IMR-90 (cell line): ENCODE data around the gene PPAT. TPM values are rescaled to one million over a fixed set of nuclear protein-coding genes. Genes with fewer than 3 reads are reported as not detected.

Experiments used
- ATAC-seq: fragments of 200-7000 bp; cut with Tn5 transposase; 2 replicates; pipeline ENCODE4 v1.9.1; 2020; ENCODE audit warnings: low read depth, mild to moderate bottlenecking, moderate library complexity
- BruUV-seq: library from RNA; stranded (reverse); fragments of 400-500 nt; replicated peaks from 2 replicates; lab custom pipeline; 2021; lab: Mats Ljungman, UMichigan
- CTCF ChIA-PET: fragments of 300-600 bp; formaldehyde crosslinking; extraction: SDS; loops from one replicate; lab custom pipeline; 2021; ENCODE audit warnings: antibody characterized with exemption; lab: Yijun Ruan, JAX
- POLR2A ChIA-PET: fragments of 300-600 bp; sonication (Branson Sonifier 250); formaldehyde crosslinking; loops from one replicate; lab custom pipeline; 2022; ENCODE audit warnings: antibody characterized with exemption; ENCODE audit not compliant: unreplicated experiment; lab: Charles Lee
- DNase-seq: peaks from one replicate; pipeline ENCODE4 v3.0.0; 2013
- H2AFZ ChIP-seq: replicated peaks from 2 replicates; pipeline ENCODE3; 2013; ENCODE audit warnings: low read length, mild to moderate bottlenecking; ENCODE audit not compliant: poor library complexity
- H2AK5ac ChIP-seq: 2 replicates; pipeline ENCODE4 v1.6.1; 2013; ENCODE audit warnings: low read depth, low read length, inconsistent platforms
- H2AK9ac ChIP-seq: replicated peaks from 2 replicates; pipeline ENCODE3; 2013; ENCODE audit warnings: mild to moderate bottlenecking, low read depth, low read length, moderate library complexity; ENCODE audit not compliant: poor library complexity
- H2BK120ac ChIP-seq: 2 replicates; pipeline ENCODE4 v1.6.1; 2013; ENCODE audit warnings: low read depth, low read length, inconsistent platforms
- H2BK15ac ChIP-seq: 3 replicates; pipeline ENCODE4 v1.6.1; 2013; ENCODE audit warnings: low read depth, low read length, inconsistent platforms
- H2BK20ac ChIP-seq: 2 replicates; pipeline ENCODE4 v1.6.1; 2013; ENCODE audit warnings: low read depth, mild to moderate bottlenecking, inconsistent platforms, low read length, moderate library complexity
- H2BK5ac ChIP-seq: 2 replicates; pipeline ENCODE4 v1.6.1; 2013; ENCODE audit warnings: mild to moderate bottlenecking, low read depth, low read length, inconsistent platforms; ENCODE audit not compliant: poor library complexity, severe bottlenecking
- H3K14ac ChIP-seq: replicated peaks from 2 replicates; pipeline ENCODE4 v1.6.1; 2013; ENCODE audit warnings: low read depth, low read length, inconsistent platforms
- H3K18ac ChIP-seq: 2 replicates; pipeline ENCODE4 v1.6.1; 2013; ENCODE audit warnings: low read depth, low read length, control low read depth
- H3K23ac ChIP-seq: 2 replicates; pipeline ENCODE4 v1.6.1; 2013; ENCODE audit warnings: low read depth, low read length, inconsistent platforms
- H3K27ac ChIP-seq: 2 replicates; pipeline ENCODE4 v1.5.1; 2013; ENCODE audit warnings: mild to moderate bottlenecking, control low read depth, low read length; ENCODE audit not compliant: insufficient read depth
- H3K27me3 ChIP-seq: 2 replicates; pipeline ENCODE4 v1.6.1; 2013; ENCODE audit warnings: low read length; ENCODE audit not compliant: control insufficient read depth, insufficient read depth
- H3K36me3 ChIP-seq: 2 replicates; pipeline ENCODE4 v1.6.1; 2013; ENCODE audit warnings: low read length, mixed read lengths; ENCODE audit not compliant: control insufficient read depth, insufficient read depth
- H3K4ac ChIP-seq: 2 replicates; pipeline ENCODE4 v1.6.1; 2013; ENCODE audit warnings: low read depth, low read length, inconsistent platforms
- H3K4me1 ChIP-seq: 2 replicates; pipeline ENCODE4 v1.6.1; 2013; ENCODE audit warnings: low read length, mixed read lengths; ENCODE audit not compliant: control insufficient read depth, insufficient read depth
- H3K4me2 ChIP-seq: 2 replicates; pipeline ENCODE4 v1.6.1; 2013; ENCODE audit warnings: low read depth, mild to moderate bottlenecking, control low read depth, low read length, moderate library complexity
- H3K4me3 ChIP-seq: 2 replicates; pipeline ENCODE4 v1.5.1; 2013; ENCODE audit warnings: low read depth, mild to moderate bottlenecking, control low read depth, low read length, moderate library complexity; ENCODE audit not compliant: insufficient read depth
- H3K56ac ChIP-seq: 2 replicates; pipeline ENCODE4 v1.6.1; 2013; ENCODE audit warnings: low read length, inconsistent platforms; ENCODE audit not compliant: insufficient read depth; ENCODE audit errors: extremely low read depth
- H3K79me1 ChIP-seq, 2 experiments: 2 replicates each; pipeline ENCODE4 v1.6.1; 2013; ENCODE audit warnings: low read length in 2 of 2, inconsistent platforms in 1 of 2, low read depth in 1 of 2
- H3K9ac ChIP-seq: 2 replicates; pipeline ENCODE4 v1.6.1; 2013; ENCODE audit warnings: low read depth, low read length, control low read depth
- H3K9me1 ChIP-seq: 2 replicates; pipeline ENCODE4 v1.6.1; 2013; ENCODE audit warnings: low read length, inconsistent platforms; ENCODE audit not compliant: insufficient read depth
- H3K9me3 ChIP-seq: 2 replicates; pipeline ENCODE4 v1.6.1; 2013; ENCODE audit warnings: low read length; ENCODE audit not compliant: control insufficient read depth, insufficient read depth
- H4K20me1 ChIP-seq: 2 replicates; pipeline ENCODE4 v1.6.1; 2013; ENCODE audit warnings: low read length, inconsistent platforms; ENCODE audit not compliant: insufficient read depth
- H4K5ac ChIP-seq: 2 replicates; pipeline ENCODE4 v1.6.1; 2013; ENCODE audit warnings: mild to moderate bottlenecking, low read depth, low read length, control low read depth
- H4K8ac ChIP-seq, 2 experiments: 2 replicates each; pipeline ENCODE4 v1.6.1; 2013; ENCODE audit warnings: low read depth in 2 of 2, low read length in 2 of 2, control low read depth in 1 of 2, inconsistent platforms in 1 of 2
- H4K91ac ChIP-seq: 2 replicates; pipeline ENCODE4 v1.6.1; 2013; ENCODE audit warnings: low read depth, low read length, inconsistent platforms; ENCODE audit not compliant: insufficient read depth
- BHLHE40 ChIP-seq: fragments of 150-350 bp; IDR thresholded peaks from 2 replicates; pipeline ENCODE4 v1.6.1; 2016; ENCODE audit warnings: mild to moderate bottlenecking, low read depth, low read length
- CHD1 ChIP-seq: IDR thresholded peaks from 2 replicates; pipeline ENCODE4 v1.6.1; 2012; ENCODE audit warnings: low read depth, low read length, improper control_type of control experiment
- MAFK ChIP-seq: IDR thresholded peaks from 2 replicates; pipeline ENCODE4 v1.6.1; 2012; ENCODE audit warnings: low read depth, low read length, improper control_type of control experiment
- MXI1 ChIP-seq: IDR thresholded peaks from 2 replicates; pipeline ENCODE4 v1.6.1; 2012; ENCODE audit warnings: low read depth, mild to moderate bottlenecking, low read length, moderate library complexity, borderline replicate concordance
- RAD21 ChIP-seq: IDR thresholded peaks from 2 replicates; pipeline ENCODE4 v1.6.1; 2012; ENCODE audit warnings: low read length, improper control_type of control experiment
- WGBS, 2 experiments: methylation state at CpG; one replicate each; pipeline versions ENCODE4 v1.1.5 to v1.1.7; 2013; ENCODE audit warnings: missing lambda C conversion rate in 2 of 2; ENCODE audit not compliant: insufficient read length in 1 of 2; ENCODE audit errors: extremely low coverage in 2 of 2; 5-methylcytosine and 5-hydroxymethylcytosine counted together
- dilution Hi-C: fragments of 300-500 bp; cut with HindIII; formaldehyde crosslinking; loops from one replicate; pipeline ENCODE4 v1.14.3; 2018; ENCODE audit warnings: low sequenced_read_pairs; ENCODE audit not compliant: unreplicated experiment
- in situ Hi-C: fragments of 300-500 bp; cut with MboI; formaldehyde crosslinking; loops from 3 replicates; pipeline ENCODE4 v1.14.3; 2019; ENCODE audit warnings: low sequenced_read_pairs, inconsistent platforms, mixed read lengths
- intact Hi-C: fragments of 100-400 bp; cut with micrococcal nuclease; formaldehyde crosslinking; loops from 2 replicates; pipeline ENCODE4 v1.10.0; 2022
- polyA plus RNA-seq, 3 experiments: library from polyadenylated mRNA; depleted of rRNA; stranded (reverse); fragments of >200 nt; gene quantifications; 2 replicates each; pipeline ENCODE4 v1.2.3, GENCODE V29; 2012; ENCODE audit warnings: low replicate concordance in 1 of 3
- total RNA-seq: library from RNA; depleted of rRNA; stranded (reverse); fragments of >200 nt; gene quantifications from 2 replicates; pipeline ENCODE4 v1.2.3, GENCODE V29; 2012

PPAT gene
- total and polyA plus RNA-seq, 2 of the 4 experiments (the other 2 are of a cell fraction): 7.0 to 21.1 TPM

DNA sequence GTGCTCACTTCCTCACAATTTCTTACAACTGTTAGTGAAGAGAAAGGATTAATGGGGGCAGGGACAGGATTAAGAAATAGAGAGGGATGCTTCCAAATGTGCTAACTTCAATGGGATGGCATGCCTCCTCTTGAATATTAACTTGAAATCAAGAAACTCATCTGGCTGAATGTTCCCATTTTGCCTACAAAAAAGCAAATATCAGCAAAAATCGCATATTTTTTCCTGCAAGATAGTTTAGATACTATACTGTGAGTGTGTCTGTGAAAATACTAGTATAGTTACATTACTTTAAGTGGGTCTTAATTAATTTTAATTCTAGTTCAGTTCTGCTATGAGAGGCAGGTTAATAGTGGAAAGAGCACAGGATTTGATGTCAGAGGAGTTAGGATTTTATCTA lies 5.6 kb upstream of the PPAT start:
- peak; percentile 51; the same call in 1 of the 2 replicates for TF ChIP-seq MAFK
- no peak for TF ChIP-seq CHD1
- no peak for TF ChIP-seq BHLHE40
- no peak for TF ChIP-seq RAD21
- TF ChIP-seq MXI1: no peak
- Histone ChIP-seq H2BK120ac (no peak overlapping the region), H3K36me3 (peaks cover 6% of the 10 kb centered on the region), H4K91ac (no peak overlapping the region), H4K20me1 (peaks cover 12% of the 10 kb centered on the region), H3K14ac (no peak overlapping the region), H2AFZ (no peak overlapping the region), H3K4me2 (no peak overlapping the region), H3K4me1 (no peaks in the 10 kb centered on the region), H3K9me3 (no peaks in the 10 kb centered on the region), H3K23ac (no peak overlapping the region), H3K27ac (no peak overlapping the region), H3K56ac (no peak overlapping the region), H2AK9ac (no peak overlapping the region), H3K9me1 (peaks cover 4% of the 10 kb centered on the region; the same call in 1 of the 2 replicates), H3K18ac (no peak overlapping the region), H2AK5ac (no peak overlapping the region), H4K5ac (no peak overlapping the region), H3K79me1 (peaks cover 12 to 52% of the 10 kb centered on the region in 2 experiments; a peak in 3 of 4 replicates), H3K4ac (no peak overlapping the region), H4K8ac (no peak overlapping the region), H3K9ac (no peak overlapping the region), H2BK20ac (no peak overlapping the region), H2BK15ac (no peak overlapping the region), H2BK5ac (no peak overlapping the region), H3K4me3 (no peak overlapping the region), H3K27me3 (no peaks in the 10 kb centered on the region)
- ChIA-PET POLR2A (no interaction called here), CTCF (no interaction called here)
- no peak for ATAC-seq
- dilution Hi-C loops: no loop called here
- in situ Hi-C loops: no loop called here
- DNase-seq: no peak
- no TSS peak for BruUV-seq
- intact Hi-C loops: no loop called here
- WGBS, 2 experiments: no CpG with 5 or more reads among the region's 1 CpG
